Renal cortex interstitium (tissue), 11 donors: ENCODE measurements around the gene INPP5A. TPM values are rescaled to one million over a fixed set of nuclear protein-coding genes. Genes with fewer than 3 reads are reported as not detected.
"Not testable (repeated sequence)": the region's sequence is repeated elsewhere in the genome, so short reads cannot be mapped to it uniquely, and the experiment has no call there.

Source experiments
- DNase-seq, 11 donors: peaks; one replicate each; pipeline ENCODE4 v3.0.0-alpha.2; 2013; ENCODE audit warnings: low read depth in 9 of 11, low spot score in 4 of 11; ENCODE audit errors: extremely low read depth in 1 of 11
- polyA plus RNA-seq, 3 donors: library from polyadenylated mRNA; unstranded; fragments of 120-200 nt; gene quantifications; one replicate each; pipeline ENCODE4 v1.2.1, GENCODE V29; 2013; ENCODE audit not compliant: insufficient read length in 3 of 3

INPP5A gene
- polyA plus RNA-seq, 3 donors = 30.7 to 33.1 (median 31.3) TPM

GRCh38 chr10:132783940-132784865, 246.6 kb downstream of the INPP5A start:
- no peak for DNase-seq

- no peak for DNase-seq
Measured at GRCh38 chr10:132784866-132785722, 247.5 kb downstream of the INPP5A start.

GRCh38 chr10:132785723-132786475, 248.3 kb downstream of the INPP5A start, which contains the start of gene NKX6-2:
Gene NKX6-2, minus strand, starts transcription at chr10:132786147. Its CDS starts 199 bp downstream, at chr10:132785948.
- DNase-seq = no peak

GRCh38 chr10:132786476-132786883, 248.9 kb downstream of the INPP5A start:
- DNase-seq = no peak

- no peak for DNase-seq
Measured at GRCh38 chr10:132786884-132787494, 249.4 kb downstream of the INPP5A start.

- no peak for DNase-seq
Measured at GRCh38 chr10:132787495-132788179, 250.1 kb downstream of the INPP5A start.

- no peak for DNase-seq
Measured at GRCh38 chr10:132788180-132788830, 250.7 kb downstream of the INPP5A start.

GRCh38 chr10:132788831-132789219, 251.2 kb downstream of the INPP5A start:
- no peak for DNase-seq

GRCh38 chr10:132789659-132790148, 252.1 kb downstream of the INPP5A start:
- no peak for DNase-seq

- DNase-seq = no peak
Measured at GRCh38 chr10:132790470-132790869, 252.9 kb downstream of the INPP5A start.

GRCh38 chr10:132790934-132791829, 253.6 kb downstream of the INPP5A start:
- DNase-seq = no peak

- DNase-seq = not testable (repeated sequence)
Measured at GRCh38 chr10:132792099-132792498, 254.5 kb downstream of the INPP5A start.

- no peak for DNase-seq
Measured at GRCh38 chr10:132792796-132793195, 255.2 kb downstream of the INPP5A start.

GRCh38 chr10:132793213-132793612, 255.6 kb downstream of the INPP5A start:
- DNase-seq = no peak

GRCh38 chr10:132793871-132794849, 256.6 kb downstream of the INPP5A start:
- no peak for DNase-seq
